Measurements from ENCODE around the gene CPEB4. TPM values are rescaled to one million over a fixed set of nuclear protein-coding genes. Genes with fewer than 3 reads are reported as not detected.

CPEB4 gene
- total RNA-seq, 1 experiment from 2014 or later = 15.4 TPM

DNA sequence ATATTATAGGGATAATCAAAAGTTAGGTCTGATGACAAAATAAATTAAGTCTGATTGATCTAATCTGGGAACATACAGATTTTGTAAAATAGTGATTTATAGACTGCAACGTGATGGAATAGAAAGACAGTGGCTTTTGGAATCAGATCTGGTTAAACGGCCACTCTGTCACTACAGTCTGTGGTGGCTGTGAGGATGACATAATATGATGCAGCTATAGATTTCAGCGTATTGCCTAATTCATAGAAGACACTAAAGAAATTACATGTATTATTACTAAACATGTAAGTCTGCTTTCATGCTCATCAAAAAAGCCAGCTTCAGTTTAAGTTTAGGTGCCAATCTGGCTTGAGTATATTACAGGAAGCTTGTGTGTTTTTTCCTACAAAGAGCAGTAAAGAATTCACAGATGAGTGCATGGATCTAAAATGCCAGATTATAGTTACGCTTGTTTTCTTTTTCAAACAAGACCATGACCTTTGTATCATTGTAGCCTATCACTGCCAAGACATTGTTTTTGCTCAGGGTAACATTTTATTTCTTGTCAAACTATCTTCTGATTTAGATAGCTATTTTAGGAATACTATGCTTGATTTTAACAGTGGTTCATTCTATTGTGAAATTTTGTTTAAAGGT, 25.7 kb downstream of the CPEB4 start:
- no peak overlapping the region for H3K4me3 ChIP-seq
- no peaks in the 10 kb centered on the region for H4K20me1 ChIP-seq (ENCODE audit: insufficient read depth)
- no peak for DNase-seq
- H2AFZ ChIP-seq = no peak overlapping the region
- H3K36me3 ChIP-seq (ENCODE audit: low read depth) = 0 out of 2 replicates have a peak, but pooled peaks cover 7% of the 10 kb centered on the region
- POLR2A ChIA-PET (ENCODE audit: unreplicated experiment) = no interaction called here
- H3K4me2 ChIP-seq = no peak overlapping the region
- H3K27ac ChIP-seq = no peak overlapping the region
- intact Hi-C loops (cut with micrococcal nuclease; ENCODE audit: unreplicated experiment) = no loop called here
- TF ChIP-seq, protein P1, sequence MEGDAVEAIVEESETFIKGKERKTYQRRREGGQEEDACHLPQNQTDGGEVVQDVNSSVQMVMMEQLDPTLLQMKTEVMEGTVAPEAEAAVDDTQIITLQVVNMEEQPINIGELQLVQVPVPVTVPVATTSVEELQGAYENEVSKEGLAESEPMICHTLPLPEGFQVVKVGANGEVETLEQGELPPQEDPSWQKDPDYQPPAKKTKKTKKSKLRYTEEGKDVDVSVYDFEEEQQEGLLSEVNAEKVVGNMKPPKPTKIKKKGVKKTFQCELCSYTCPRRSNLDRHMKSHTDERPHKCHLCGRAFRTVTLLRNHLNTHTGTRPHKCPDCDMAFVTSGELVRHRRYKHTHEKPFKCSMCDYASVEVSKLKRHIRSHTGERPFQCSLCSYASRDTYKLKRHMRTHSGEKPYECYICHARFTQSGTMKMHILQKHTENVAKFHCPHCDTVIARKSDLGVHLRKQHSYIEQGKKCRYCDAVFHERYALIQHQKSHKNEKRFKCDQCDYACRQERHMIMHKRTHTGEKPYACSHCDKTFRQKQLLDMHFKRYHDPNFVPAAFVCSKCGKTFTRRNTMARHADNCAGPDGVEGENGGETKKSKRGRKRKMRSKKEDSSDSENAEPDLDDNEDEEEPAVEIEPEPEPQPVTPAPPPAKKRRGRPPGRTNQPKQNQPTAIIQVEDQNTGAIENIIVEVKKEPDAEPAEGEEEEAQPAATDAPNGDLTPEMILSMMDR (conservative IDR thresholded peaks at IDR 0.05) = no peak
- TF ChIP-seq EZH2 (IDR thresholded peaks at IDR 0.05; ENCODE audit: low read depth) = no peak
- 0 out of 2 replicates have a peak, but pooled peaks cover 6% of the 10 kb centered on the region for H3F3A ChIP-seq (ENCODE audit: insufficient read depth, low read depth)
- 0 out of 2 replicates have a peak, but pooled peaks cover 6% of the 10 kb centered on the region for H3K4me1 ChIP-seq (replicated peaks; ENCODE audit: insufficient read depth)
- no peaks in the 10 kb centered on the region; the same call in 1 of the 2 replicates for H3K79me2 ChIP-seq (ENCODE audit: low read depth)
- H3K9me3 ChIP-seq (ENCODE audit: insufficient read depth, low read depth) = no peaks in the 10 kb centered on the region
- no peaks in the 10 kb centered on the region for H3K9me2 ChIP-seq (ENCODE audit: insufficient read depth)
- no peaks in the 10 kb centered on the region for H3K27me3 ChIP-seq (ENCODE audit: insufficient read depth, low read depth)
- BruUV-seq (replicated peaks) = no TSS peak
- CTCF ChIA-PET = interaction anchor here (0.6 kb wide), 1 partner anchor 912 kb away, joined by 3 read pairs; no protein-coding TSS in a partner anchor

DNA sequence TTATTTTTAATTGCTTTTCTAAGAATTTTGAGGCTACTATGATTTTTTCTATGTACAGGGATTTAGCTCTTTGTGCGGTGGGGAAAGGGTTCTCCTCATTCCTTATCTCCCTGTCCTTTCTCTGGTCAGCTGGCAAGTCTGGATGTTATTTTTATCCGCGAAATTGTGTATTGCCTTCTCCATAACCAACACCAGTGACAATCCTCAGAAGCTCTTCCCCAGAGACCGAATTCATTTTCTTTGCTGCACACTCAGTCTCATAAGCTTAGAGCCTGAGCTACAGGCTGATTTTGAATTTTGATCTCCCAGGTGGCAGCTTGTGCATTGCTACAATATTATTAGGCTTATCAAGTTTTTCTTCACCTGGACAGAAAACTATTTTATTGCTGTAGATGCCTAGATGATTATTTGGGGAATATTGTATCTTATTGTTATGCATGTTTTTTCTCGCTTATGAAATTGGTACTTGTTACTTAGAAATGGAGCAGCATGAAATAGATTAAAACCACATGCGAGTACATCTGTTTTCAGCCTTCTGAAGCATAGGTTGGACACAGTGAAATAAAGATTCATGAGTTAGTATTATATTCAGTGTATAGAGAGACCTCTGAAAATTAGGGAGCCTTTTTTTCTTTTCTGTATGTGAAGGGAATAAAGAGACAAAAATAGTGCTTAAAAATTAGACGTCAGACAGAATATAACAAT, 27.3 kb downstream of the CPEB4 start:
- peaks cover 13% of the 10 kb centered on the region for H3K79me2 ChIP-seq (ENCODE audit: low read depth)
- H3K4me3 ChIP-seq = no peak overlapping the region
- intact Hi-C loops (cut with micrococcal nuclease; ENCODE audit: unreplicated experiment) = loop anchor here (5.0 kb wide), 1 partner anchor 168 kb away; no protein-coding TSS in a partner anchor
- H3K9me3 ChIP-seq (ENCODE audit: insufficient read depth, low read depth) = no peaks in the 10 kb centered on the region
- no peaks in the 10 kb centered on the region for H3K9me2 ChIP-seq (ENCODE audit: insufficient read depth)
- H3K36me3 ChIP-seq (ENCODE audit: low read depth) = 0 out of 2 replicates have a peak, but pooled peaks cover 6% of the 10 kb centered on the region
- H2AFZ ChIP-seq = no peak overlapping the region
- peaks cover 21% of the 10 kb centered on the region for H3K4me1 ChIP-seq (replicated peaks; ENCODE audit: insufficient read depth)
- CTCF ChIA-PET = no interaction called here
- no peak overlapping the region for H3K27ac ChIP-seq
- H3K4me2 ChIP-seq = no peak overlapping the region
- TF ChIP-seq, protein P1 (conservative IDR thresholded peaks at IDR 0.05) = no peak
- no peak for TF ChIP-seq EZH2 (IDR thresholded peaks at IDR 0.05; ENCODE audit: low read depth)
- no peaks in the 10 kb centered on the region for H4K20me1 ChIP-seq (ENCODE audit: insufficient read depth)
- no peaks in the 10 kb centered on the region for H3K27me3 ChIP-seq (ENCODE audit: insufficient read depth, low read depth)
- DNase-seq = no peak
- POLR2A ChIA-PET (ENCODE audit: unreplicated experiment) = interaction anchor here (0.6 kb wide), 1 partner anchor 93 kb away, joined by 5 read pairs; no protein-coding TSS in a partner anchor
- no TSS peak for BruUV-seq (replicated peaks)
- H3F3A ChIP-seq (ENCODE audit: insufficient read depth, low read depth) = peaks cover 18% of the 10 kb centered on the region; the same call in 1 of the 2 replicates

DNA sequence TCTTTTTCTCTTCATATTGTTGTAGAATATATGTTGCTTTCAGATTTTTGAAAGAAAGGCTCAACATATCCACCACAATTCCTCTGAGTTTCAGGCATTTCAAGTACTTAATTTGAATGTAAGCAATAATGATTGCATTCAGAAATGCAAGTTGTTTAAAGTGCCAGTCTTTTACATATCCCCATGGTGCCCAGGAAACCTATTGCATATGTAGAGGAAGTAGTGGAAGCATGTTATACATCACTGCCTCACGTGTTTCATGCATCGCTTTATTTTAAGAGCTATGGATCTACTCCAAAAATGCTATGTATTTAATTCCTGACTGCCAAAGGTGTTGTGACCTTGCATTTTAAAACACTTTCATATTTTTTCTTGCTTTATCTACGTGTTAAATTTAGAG, 28.1 kb downstream of the CPEB4 start:
- Histone ChIP-seq H3K9me2 (ENCODE audit: insufficient read depth) (no peaks in the 10 kb centered on the region), H2AFZ (no peak overlapping the region), H3K4me2 (no peak overlapping the region), H3F3A (ENCODE audit: insufficient read depth, low read depth) (peaks cover 18% of the 10 kb centered on the region; the same call in 1 of the 2 replicates), H3K27me3 (ENCODE audit: insufficient read depth, low read depth) (no peaks in the 10 kb centered on the region), H3K27ac (no peak overlapping the region), H3K9me3 (ENCODE audit: insufficient read depth, low read depth) (no peaks in the 10 kb centered on the region), H3K4me3 (no peak overlapping the region), H3K4me1 (replicated peaks; ENCODE audit: insufficient read depth) (peaks cover 29% of the 10 kb centered on the region), H3K79me2 (ENCODE audit: low read depth) (peaks cover 21% of the 10 kb centered on the region), H4K20me1 (ENCODE audit: insufficient read depth) (no peaks in the 10 kb centered on the region), H3K36me3 (ENCODE audit: low read depth) (0 out of 2 replicates have a peak, but pooled peaks cover 3% of the 10 kb centered on the region)
- no peak for TF ChIP-seq EZH2 (IDR thresholded peaks at IDR 0.05; ENCODE audit: low read depth)
- CTCF ChIA-PET = no interaction called here
- no peak for DNase-seq
- POLR2A ChIA-PET (ENCODE audit: unreplicated experiment) = no interaction called here
- no TSS peak for BruUV-seq (replicated peaks)
- intact Hi-C loops (cut with micrococcal nuclease; ENCODE audit: unreplicated experiment) = loop anchor here (5.0 kb wide), 1 partner anchor 169 kb away; no protein-coding TSS in a partner anchor

Data from PC-9 (cell line).